ENCODE data around the gene PTMA.

DNA sequence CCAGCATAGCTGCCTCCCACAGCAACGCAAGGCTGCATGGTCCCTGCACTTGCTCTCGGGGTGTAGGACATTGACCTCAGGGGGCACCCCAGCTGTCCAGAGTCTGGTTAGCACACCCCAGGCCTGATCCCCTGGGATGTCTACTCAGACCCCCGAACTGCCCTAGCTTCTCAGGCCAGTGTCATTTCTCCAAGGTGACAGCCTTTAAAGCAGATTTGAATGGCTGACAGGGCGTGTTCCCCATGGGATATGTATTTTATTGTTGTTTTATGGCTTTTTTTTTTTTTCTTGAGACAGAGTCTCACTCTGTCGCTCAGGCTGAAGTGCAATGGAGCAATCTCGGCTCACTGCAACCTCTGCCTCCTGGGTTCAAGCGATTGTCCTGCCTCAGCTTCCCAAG is 40.8 kb upstream of the PTMA start:
- TF ChIP-seq POLR2A (IDR thresholded peaks at IDR 0.05; ENCODE audit: low read length) (no peak), RAD21 (conservative IDR thresholded peaks at IDR 0.05 in 1 of 2, IDR thresholded peaks at IDR 0.05 in 1 of 2) (no peak), USF2 (IDR thresholded peaks at IDR 0.05) (no peak), RNF2 (IDR thresholded peaks at IDR 0.05; ENCODE audit: borderline replicate concordance, low read depth) (no peak), CEBPB (IDR thresholded peaks at IDR 0.05) (no peak), CBX8 (IDR thresholded peaks at IDR 0.05) (no peak), MYC (IDR thresholded peaks at IDR 0.05; ENCODE audit: borderline replicate concordance, low read length) (no peak)
- TF ChIP-seq, protein P1, sequence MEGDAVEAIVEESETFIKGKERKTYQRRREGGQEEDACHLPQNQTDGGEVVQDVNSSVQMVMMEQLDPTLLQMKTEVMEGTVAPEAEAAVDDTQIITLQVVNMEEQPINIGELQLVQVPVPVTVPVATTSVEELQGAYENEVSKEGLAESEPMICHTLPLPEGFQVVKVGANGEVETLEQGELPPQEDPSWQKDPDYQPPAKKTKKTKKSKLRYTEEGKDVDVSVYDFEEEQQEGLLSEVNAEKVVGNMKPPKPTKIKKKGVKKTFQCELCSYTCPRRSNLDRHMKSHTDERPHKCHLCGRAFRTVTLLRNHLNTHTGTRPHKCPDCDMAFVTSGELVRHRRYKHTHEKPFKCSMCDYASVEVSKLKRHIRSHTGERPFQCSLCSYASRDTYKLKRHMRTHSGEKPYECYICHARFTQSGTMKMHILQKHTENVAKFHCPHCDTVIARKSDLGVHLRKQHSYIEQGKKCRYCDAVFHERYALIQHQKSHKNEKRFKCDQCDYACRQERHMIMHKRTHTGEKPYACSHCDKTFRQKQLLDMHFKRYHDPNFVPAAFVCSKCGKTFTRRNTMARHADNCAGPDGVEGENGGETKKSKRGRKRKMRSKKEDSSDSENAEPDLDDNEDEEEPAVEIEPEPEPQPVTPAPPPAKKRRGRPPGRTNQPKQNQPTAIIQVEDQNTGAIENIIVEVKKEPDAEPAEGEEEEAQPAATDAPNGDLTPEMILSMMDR (IDR thresholded peaks at IDR 0.05) = no peak
- TF ChIP-seq, protein P2, sequence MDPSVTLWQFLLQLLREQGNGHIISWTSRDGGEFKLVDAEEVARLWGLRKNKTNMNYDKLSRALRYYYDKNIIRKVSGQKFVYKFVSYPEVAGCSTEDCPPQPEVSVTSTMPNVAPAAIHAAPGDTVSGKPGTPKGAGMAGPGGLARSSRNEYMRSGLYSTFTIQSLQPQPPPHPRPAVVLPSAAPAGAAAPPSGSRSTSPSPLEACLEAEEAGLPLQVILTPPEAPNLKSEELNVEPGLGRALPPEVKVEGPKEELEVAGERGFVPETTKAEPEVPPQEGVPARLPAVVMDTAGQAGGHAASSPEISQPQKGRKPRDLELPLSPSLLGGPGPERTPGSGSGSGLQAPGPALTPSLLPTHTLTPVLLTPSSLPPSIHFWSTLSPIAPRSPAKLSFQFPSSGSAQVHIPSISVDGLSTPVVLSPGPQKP (IDR thresholded peaks at IDR 0.05; ENCODE audit: low read depth, low read length) = no peak
- TF ChIP-seq, protein P3, sequence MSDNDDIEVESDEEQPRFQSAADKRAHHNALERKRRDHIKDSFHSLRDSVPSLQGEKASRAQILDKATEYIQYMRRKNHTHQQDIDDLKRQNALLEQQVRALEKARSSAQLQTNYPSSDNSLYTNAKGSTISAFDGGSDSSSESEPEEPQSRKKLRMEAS (IDR thresholded peaks at IDR 0.05) = no peak
